GM21737 (cell line): ENCODE measurements around the gene NUDCD2.
"Not testable (repeated sequence)": the region's sequence is repeated elsewhere in the genome, so short reads cannot be mapped to it uniquely, and the experiment has no call there.

Experiments
- ATAC-seq: cut with Tn5 transposase; IDR thresholded peaks from one replicate; pipeline ENCODE4 v1.9.1; 2021; ENCODE audit warnings: mild to moderate bottlenecking, moderate library complexity; ENCODE audit not compliant: unreplicated experiment

The NUDCD2 gene

DNA sequence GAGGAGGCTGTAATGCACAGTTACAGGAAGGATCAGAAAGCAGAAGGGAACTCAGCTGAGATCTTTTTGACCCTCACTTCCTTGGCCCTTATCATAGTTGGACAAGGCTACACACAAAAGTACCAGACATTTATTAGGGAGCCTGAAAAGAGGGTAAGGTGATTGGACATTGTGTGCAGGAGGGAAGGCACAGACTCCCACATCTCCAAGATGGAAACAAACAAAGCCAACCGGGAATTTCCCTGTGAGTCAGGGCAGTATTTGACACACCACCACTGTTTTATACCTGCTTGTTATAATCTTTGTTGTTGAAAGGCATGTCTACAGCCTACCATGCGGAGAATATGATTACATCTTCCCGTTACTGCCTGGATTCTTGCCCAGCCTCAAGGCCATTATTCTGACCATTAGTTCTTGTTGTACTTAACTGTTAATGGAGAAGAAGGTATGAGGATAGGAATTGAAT is 25.5 kb downstream of the NUDCD2 start:
- no peak for ATAC-seq

DNA sequence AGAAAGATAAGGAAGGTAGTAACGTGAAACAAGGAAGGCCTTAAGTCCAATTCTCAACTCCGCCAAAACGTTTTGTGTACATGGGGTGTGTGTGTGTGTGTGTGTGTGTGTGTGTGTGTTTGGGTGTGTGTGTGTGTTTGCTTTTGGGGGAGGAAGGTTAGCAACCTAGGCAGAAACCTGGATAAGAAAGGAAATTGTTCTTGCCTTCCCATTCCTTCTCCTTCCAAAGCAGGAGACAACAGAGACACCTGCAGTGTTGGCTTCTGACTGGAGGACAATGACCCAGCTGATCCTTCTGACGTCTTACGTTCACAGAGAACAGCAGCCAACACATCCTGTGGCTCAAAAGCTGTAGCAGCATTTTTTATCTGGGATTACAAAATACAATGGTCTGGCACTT is 26.6 kb downstream of the NUDCD2 start:
- ATAC-seq, result no peak

- ATAC-seq, result no peak
Measured at GRCh38 chr5:163432544-163432943, 27.4 kb downstream of the NUDCD2 start.

DNA sequence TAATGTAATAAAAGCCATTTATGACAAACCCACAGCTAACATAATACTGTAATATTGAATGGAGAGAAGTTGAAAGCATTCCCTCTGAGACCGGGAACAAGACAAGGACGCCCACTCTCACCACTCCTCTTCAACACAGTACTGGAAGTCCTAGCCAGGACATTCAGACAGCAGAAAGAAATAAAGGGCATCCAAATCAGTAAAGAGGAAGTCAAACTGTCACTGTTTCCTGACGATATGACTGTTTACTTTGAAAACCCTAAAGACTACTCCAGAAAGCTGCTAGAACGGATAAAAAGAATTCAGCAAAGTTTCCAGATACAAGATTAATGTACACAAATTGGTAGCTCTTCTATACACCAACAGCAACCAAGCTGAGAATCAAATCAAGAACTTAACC is 33.8 kb downstream of the NUDCD2 start:
- not testable (repeated sequence) for ATAC-seq

- no peak for ATAC-seq
Measured at GRCh38 chr5:163424836-163425235, 35.1 kb downstream of the NUDCD2 start.

DNA sequence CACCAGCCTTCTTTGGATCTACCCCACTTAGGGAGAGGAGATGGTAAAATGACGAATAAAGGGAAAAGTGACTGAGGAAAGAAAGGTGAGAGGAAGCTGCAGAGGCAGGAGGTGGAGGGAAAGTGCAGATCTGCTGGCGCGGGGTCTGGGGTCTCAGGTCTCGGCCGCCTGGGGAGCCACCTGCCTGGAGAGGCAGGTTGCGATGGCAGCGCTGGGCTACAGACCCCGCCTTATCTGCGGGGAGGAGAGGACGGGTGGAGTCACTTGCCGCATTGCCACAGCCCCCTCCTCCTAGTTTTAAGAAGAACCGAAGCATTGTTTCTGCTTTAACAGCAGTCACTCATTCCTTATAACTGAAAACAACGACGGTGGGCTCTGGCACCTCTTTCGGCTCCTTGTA is 44.2 kb downstream of the NUDCD2 start:
- ATAC-seq, result not testable (repeated sequence)

- ATAC-seq, result no peak
Measured at GRCh38 chr5:163410505-163410904, 49.4 kb downstream of the NUDCD2 start.

- no peak for ATAC-seq
Measured at GRCh38 chr5:163409384-163409783, 50.5 kb downstream of the NUDCD2 start.

GRCh38 chr5:163408311-163408923 is 51.5 kb downstream of the NUDCD2 start:
- ATAC-seq, result peak; percentile 78

GRCh38 chr5:163407034-163407655 is 52.8 kb downstream of the NUDCD2 start:
- ATAC-seq, result peak; percentile 76

DNA sequence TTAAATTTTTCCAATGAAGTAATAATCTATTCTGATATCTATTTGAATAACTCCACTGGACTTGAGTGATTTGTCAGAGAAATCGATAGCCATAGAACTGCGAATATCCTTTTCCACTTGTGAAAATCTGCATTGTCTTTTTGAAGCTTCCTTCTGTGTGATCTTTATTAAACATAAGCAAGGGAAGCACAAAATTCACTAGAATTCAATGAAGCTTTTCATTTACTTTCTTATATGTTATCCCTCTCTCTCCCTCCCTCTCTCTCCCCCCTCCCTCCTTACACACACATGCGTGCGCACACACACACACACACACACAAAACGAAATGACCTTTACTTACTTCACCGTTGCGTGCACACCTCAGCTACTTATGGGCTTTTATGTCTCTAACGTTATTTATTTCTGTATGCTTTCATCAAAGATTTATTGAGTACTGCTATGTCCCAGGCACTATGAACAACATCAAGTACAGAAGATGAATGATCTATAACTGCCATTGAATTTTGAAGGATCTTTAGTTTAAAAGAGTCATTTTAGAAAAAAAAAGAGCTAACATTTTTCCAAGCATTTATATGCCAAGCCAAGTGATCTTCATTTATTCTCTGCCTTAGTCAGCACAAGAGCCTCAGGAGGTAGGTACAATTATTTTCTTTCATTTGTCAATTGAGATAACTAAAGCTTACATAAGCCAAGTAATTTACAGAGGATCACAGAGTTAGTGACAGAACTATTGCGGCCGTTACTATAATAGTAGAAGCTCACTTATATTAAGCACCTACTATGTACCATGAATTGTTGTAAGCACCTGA is 55.3 kb downstream of the NUDCD2 start:
- no peak for ATAC-seq

DNA sequence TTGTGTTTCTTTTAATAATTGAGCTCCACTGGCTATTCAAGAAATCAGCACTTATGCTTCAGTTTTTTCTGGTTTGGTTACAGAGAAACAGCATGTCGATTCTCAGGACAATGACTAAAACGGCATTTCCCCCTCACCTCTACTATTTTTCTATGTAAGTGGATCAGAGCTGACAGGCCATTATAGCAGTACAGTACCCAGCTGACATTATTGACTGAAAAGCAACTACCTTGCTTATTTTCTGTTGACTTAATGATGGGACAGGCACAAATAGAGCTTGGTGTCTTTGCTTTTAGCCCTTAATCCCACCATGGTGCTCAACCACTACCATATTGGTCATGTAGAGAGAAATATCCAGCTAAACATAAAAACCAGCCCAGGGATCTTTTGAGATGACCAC is 57.9 kb downstream of the NUDCD2 start:
- no peak for ATAC-seq

DNA sequence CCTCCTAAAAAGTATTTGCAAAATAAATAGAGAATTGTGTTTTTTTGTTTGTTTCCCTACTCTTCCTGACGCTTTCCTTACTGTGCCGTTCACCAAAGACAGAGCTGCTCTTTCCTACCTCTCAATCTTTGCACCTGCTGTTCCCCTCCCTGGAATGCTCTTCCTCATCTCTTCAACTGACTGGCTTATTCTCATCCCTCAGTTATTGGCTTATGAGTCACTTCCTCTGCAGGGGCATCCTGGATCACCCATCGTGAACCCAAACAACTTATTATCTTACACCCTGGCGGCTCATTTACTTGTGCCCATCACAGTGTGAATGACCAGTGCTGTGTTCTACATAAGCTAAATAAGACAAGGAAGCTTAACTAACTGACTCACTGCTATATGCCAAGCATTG is 58.6 kb downstream of the NUDCD2 start:
- no peak for ATAC-seq

GRCh38 chr5:163399923-163400322 is 60.0 kb downstream of the NUDCD2 start:
- no peak for ATAC-seq

GRCh38 chr5:163397354-163397753 is 62.5 kb downstream of the NUDCD2 start:
- ATAC-seq, result no peak

DNA sequence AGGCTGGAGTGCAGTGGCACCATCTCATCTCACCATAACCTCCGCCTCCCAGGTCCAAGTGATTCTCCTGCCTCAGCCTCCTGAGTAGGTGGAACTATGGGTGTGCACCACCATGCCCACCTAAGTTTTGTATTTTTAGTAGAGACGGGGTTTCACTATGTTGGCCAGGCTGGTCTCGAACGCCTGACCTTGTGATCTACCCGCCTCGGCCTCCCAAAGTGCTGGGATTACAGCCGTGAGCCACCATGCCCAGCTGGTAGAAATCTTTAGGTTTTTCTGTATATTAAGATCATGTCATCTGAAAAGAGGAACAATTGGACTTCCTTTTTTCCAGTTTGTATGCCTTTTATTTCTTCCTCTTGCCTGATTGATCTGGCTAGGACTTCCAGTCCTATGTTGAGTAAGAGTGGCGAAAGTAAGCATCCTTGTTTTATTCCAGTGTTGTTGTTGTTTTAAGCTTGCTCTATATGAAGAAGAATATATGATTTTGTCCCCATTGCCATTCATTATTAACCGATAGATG is 63.0 kb downstream of the NUDCD2 start:
- ATAC-seq, result not testable (repeated sequence)
